Liver (tissue), 9 donors: ENCODE results near the gene GRB2. TPM values are rescaled to one million over a fixed set of nuclear protein-coding genes. Genes with fewer than 3 reads are reported as not detected.

ENCODE experiments used
- DNase-seq: peaks from one replicate; pipeline ENCODE4 v3.0.0-alpha.2; 2017; ENCODE audit warnings: low spot score
- H3K27ac ChIP-seq, 2 donors: one replicate each; pipeline ENCODE4 v1.7.0; 2013; ENCODE audit warnings: inconsistent platforms in 2 of 2, low read length in 2 of 2, control low read depth in 1 of 2, low read depth in 1 of 2, mild to moderate bottlenecking in 1 of 2
- H3K27me3 ChIP-seq, 4 donors: one replicate each; pipeline versions ENCODE4 v1.6.1 to v1.7.0; 2013; ENCODE audit warnings: low read length in 3 of 4, inconsistent platforms in 1 of 4, mild to moderate bottlenecking in 1 of 4, moderate library complexity in 1 of 4; ENCODE audit not compliant: control insufficient read depth in 4 of 4, insufficient read depth in 4 of 4
- H3K36me3 ChIP-seq, 4 donors: one replicate each; pipeline versions ENCODE4 v1.6.1 to v1.7.0; 2013; ENCODE audit warnings: low read length in 3 of 4, mild to moderate bottlenecking in 3 of 4, low read depth in 1 of 4, moderate library complexity in 1 of 4; ENCODE audit not compliant: control insufficient read depth in 4 of 4, insufficient read depth in 3 of 4
- H3K4me1 ChIP-seq, 4 donors: one replicate each; pipeline versions ENCODE4 v1.6.1 to v1.7.0; 2013; ENCODE audit warnings: low read length in 3 of 4, mild to moderate bottlenecking in 3 of 4, moderate library complexity in 1 of 4; ENCODE audit not compliant: control insufficient read depth in 4 of 4, insufficient read depth in 4 of 4
- H3K4me3 ChIP-seq, 3 donors: one replicate each; pipeline versions ENCODE4 v1.6.1 to v1.7.0; 2013; ENCODE audit warnings: low read length in 3 of 3, control low read depth in 1 of 3, low read depth in 1 of 3, mild to moderate bottlenecking in 1 of 3
- H3K9ac ChIP-seq, 2 donors: one replicate each; pipeline ENCODE4 v1.7.0; 2013; ENCODE audit warnings: low read length in 2 of 2, mild to moderate bottlenecking in 2 of 2, moderate library complexity in 2 of 2, control low read depth in 1 of 2, low read depth in 1 of 2
- H3K9me3 ChIP-seq, 4 donors: one replicate each; pipeline versions ENCODE4 v1.6.1 to v1.7.0; 2013; ENCODE audit warnings: low read length in 3 of 4; ENCODE audit not compliant: control insufficient read depth in 4 of 4
- EGR1 ChIP-seq, 2 donors: IDR thresholded peaks; 2 replicates each; pipeline ENCODE4 v1.6.1; 2016 to 2018; ENCODE audit warnings: antibody characterized with exemption in 2 of 2, low read depth in 2 of 2
- FOXA1 ChIP-seq: IDR thresholded peaks from 2 replicates; pipeline ENCODE4 v1.6.1; 2016; ENCODE audit warnings: antibody characterized with exemption
- FOXA2 ChIP-seq: IDR thresholded peaks from 2 replicates; pipeline ENCODE4 v1.6.1; 2016; ENCODE audit warnings: antibody characterized with exemption
- GABPA ChIP-seq, 2 donors: IDR thresholded peaks in 1 of 2; conservative IDR thresholded peaks in 1 of 2; 2 replicates each; pipeline ENCODE4 v1.6.1; 2016; ENCODE audit warnings: antibody characterized with exemption in 2 of 2, mild to moderate bottlenecking in 1 of 2, moderate library complexity in 1 of 2
- HNF4A ChIP-seq, 2 donors: conservative IDR thresholded peaks; 2 replicates each; pipeline ENCODE4 v1.6.1; 2016; ENCODE audit warnings: antibody characterized with exemption in 2 of 2, mild to moderate bottlenecking in 2 of 2
- HNF4G ChIP-seq: IDR thresholded peaks from 2 replicates; pipeline ENCODE4 v1.6.1; 2016; ENCODE audit warnings: antibody characterized with exemption
- JUND ChIP-seq, 2 donors: IDR thresholded peaks; 2 replicates each; pipeline ENCODE4 v1.6.1; 2016; ENCODE audit warnings: antibody characterized with exemption in 2 of 2
- NR2F2 ChIP-seq: IDR thresholded peaks from 2 replicates; pipeline ENCODE4 v1.6.1; 2016; ENCODE audit warnings: antibody characterized with exemption
- RAD21 ChIP-seq, 2 donors: IDR thresholded peaks; 2 replicates each; pipeline ENCODE4 v1.6.1; 2016; ENCODE audit warnings: antibody characterized with exemption in 2 of 2, mild to moderate bottlenecking in 2 of 2
- RXRA ChIP-seq, 2 donors: IDR thresholded peaks; 2 replicates each; pipeline ENCODE4 v1.6.1; 2017 to 2018; ENCODE audit warnings: antibody characterized with exemption in 2 of 2, mild to moderate bottlenecking in 1 of 2
- SP1 ChIP-seq: IDR thresholded peaks from 2 replicates; pipeline ENCODE4 v1.6.1; 2018; ENCODE audit warnings: antibody characterized with exemption, mild to moderate bottlenecking
- TAF1 ChIP-seq: conservative IDR thresholded peaks from 2 replicates; pipeline ENCODE4 v1.6.1; 2016; ENCODE audit warnings: antibody characterized with exemption, mild to moderate bottlenecking
- WGBS: extraction: QIAGEN DNeasy Blood & Tissue Kit; methylation state at CpG from one replicate; pipeline ENCODE4 v1.1.7; 2013; 5-methylcytosine and 5-hydroxymethylcytosine counted together
- polyA plus RNA-seq, 2 donors: library from polyadenylated mRNA; stranded (reverse) in 1 of 2; unstranded in 1 of 2; fragments of 200-250 nt in 1 of 2; fragments of >200 nt in 1 of 2; fragmentation: Nextera tagmentation in 1 of 2; extraction: Ambion mirVana in 1 of 2; gene quantifications; one replicate each; pipeline versions ENCODE4 v1.2.1 to v1.2.3, GENCODE V29; 2013 to 2015
- total RNA-seq, 2 donors: library from RNA; depleted of rRNA; stranded (reverse); fragments of >200 nt; gene quantifications; one replicate each; pipeline ENCODE4 v1.2.3, GENCODE V29; 2014
- TF ChIP-seq, protein P1 (sequence below): IDR thresholded peaks from 2 replicates; pipeline ENCODE4 v1.6.1; 2016; ENCODE audit warnings: antibody characterized with exemption, mild to moderate bottlenecking
- TF ChIP-seq, protein P2 (sequence below): IDR thresholded peaks from 2 replicates; pipeline ENCODE4 v1.6.1; 2016; ENCODE audit warnings: antibody characterized with exemption
- TF ChIP-seq, protein P3 (sequence below): fragments of 150-350 bp; IDR thresholded peaks from 2 replicates; pipeline ENCODE4 v1.5.1; 2017; ENCODE audit warnings: improper control_type of control experiment, low read depth, low read length; ENCODE audit not compliant: missing input control
- TF ChIP-seq, protein P4 (sequence below): IDR thresholded peaks from 2 replicates; pipeline ENCODE4 v1.6.1; 2016; ENCODE audit warnings: antibody characterized with exemption
- TF ChIP-seq, protein P5 (sequence below): IDR thresholded peaks from 2 replicates; pipeline ENCODE4 v1.6.1; 2016; ENCODE audit warnings: antibody characterized with exemption
- donor health status: healthy.
- donor health status: healthy.
- donor health status: healthy.
- donor health status: healthy.
- donor health status: healthy.

The GRB2 gene
- total and polyA plus RNA-seq, 4 donors = 36.0 to 91.8 (median 49.6) TPM

DNA sequence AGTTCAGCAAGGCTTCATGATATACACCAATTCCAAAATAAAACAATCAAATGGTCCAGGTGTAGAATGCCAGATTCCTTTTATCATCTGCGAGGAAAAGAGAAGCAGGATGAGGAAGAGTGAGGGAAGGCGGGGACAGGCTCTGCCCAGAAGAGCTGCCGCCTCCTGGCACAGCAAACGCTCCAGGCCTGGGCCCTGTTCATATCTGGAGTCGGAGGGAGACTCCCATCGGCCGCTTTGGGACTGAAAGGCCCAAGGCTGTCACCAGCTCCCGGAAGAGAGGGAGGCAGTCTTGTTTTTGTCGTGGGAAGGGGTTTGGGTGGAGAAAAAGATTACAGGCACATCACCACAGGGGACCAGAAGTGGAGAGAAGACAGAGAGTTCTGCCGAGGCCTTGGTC, 87.3 kb downstream of the GRB2 start (continued):
- TF ChIP-seq, protein P1, sequence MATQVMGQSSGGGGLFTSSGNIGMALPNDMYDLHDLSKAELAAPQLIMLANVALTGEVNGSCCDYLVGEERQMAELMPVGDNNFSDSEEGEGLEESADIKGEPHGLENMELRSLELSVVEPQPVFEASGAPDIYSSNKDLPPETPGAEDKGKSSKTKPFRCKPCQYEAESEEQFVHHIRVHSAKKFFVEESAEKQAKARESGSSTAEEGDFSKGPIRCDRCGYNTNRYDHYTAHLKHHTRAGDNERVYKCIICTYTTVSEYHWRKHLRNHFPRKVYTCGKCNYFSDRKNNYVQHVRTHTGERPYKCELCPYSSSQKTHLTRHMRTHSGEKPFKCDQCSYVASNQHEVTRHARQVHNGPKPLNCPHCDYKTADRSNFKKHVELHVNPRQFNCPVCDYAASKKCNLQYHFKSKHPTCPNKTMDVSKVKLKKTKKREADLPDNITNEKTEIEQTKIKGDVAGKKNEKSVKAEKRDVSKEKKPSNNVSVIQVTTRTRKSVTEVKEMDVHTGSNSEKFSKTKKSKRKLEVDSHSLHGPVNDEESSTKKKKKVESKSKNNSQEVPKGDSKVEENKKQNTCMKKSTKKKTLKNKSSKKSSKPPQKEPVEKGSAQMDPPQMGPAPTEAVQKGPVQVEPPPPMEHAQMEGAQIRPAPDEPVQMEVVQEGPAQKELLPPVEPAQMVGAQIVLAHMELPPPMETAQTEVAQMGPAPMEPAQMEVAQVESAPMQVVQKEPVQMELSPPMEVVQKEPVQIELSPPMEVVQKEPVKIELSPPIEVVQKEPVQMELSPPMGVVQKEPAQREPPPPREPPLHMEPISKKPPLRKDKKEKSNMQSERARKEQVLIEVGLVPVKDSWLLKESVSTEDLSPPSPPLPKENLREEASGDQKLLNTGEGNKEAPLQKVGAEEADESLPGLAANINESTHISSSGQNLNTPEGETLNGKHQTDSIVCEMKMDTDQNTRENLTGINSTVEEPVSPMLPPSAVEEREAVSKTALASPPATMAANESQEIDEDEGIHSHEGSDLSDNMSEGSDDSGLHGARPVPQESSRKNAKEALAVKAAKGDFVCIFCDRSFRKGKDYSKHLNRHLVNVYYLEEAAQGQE = no peak

DNA sequence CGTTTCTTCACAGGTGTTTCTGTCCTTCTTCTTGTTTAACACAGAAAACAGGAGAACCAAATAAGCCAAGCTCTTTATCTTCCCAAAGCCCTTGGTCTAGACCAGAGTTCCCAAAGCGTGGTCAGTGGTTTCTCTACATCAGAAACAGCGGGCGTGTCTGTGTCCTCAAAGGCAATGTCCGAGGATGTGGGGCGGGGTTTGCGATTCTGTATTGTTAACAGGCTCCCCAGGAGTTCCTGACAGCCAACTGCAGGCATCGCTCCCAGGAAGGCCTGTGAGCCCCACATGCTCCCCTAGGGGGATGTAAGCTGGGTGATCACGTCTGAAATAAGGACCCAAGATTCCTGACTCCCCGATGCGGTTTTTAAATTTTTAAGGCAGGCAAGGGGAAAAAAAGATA, 87.8 kb downstream of the GRB2 start:
- Histone ChIP-seq H3K36me3 (peaks cover 4 to 30% (median 10%) of the 10 kb centered on the region in 4 donors), H3K4me3 (no peak overlapping the region), H3K4me1 (peaks cover 0 to 12% (median 5%) of the 10 kb centered on the region in 4 donors), H3K27ac (no peak overlapping the region), H3K9ac (no peak overlapping the region), H3K27me3 (no peaks in the 10 kb centered on the region), H3K9me3 (no peaks in the 10 kb centered on the region)
- WGBS = 81% methylated on average over 11 of the region's 11 CpGs
- TF ChIP-seq, protein P2, sequence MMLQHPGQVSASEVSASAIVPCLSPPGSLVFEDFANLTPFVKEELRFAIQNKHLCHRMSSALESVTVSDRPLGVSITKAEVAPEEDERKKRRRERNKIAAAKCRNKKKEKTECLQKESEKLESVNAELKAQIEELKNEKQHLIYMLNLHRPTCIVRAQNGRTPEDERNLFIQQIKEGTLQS = no peak
- TF ChIP-seq JUND (IDR thresholded peaks at IDR 0.05) (no peak), RXRA (IDR thresholded peaks at IDR 0.05) (no peak), NR2F2 (no peak), GABPA (IDR thresholded peaks at IDR 0.05 in 1 of 2, conservative IDR thresholded peaks at IDR 0.05 in 1 of 2) (no peak), RAD21 (IDR thresholded peaks at IDR 0.05) (no peak), HNF4A (conservative IDR thresholded peaks at IDR 0.05) (no peak), HNF4G (no peak), EGR1 (IDR thresholded peaks at IDR 0.05; ENCODE audit: low read depth in 2 of 2) (no peak), FOXA2 (no peak), TAF1 (no peak)
- TF ChIP-seq, protein P3, sequence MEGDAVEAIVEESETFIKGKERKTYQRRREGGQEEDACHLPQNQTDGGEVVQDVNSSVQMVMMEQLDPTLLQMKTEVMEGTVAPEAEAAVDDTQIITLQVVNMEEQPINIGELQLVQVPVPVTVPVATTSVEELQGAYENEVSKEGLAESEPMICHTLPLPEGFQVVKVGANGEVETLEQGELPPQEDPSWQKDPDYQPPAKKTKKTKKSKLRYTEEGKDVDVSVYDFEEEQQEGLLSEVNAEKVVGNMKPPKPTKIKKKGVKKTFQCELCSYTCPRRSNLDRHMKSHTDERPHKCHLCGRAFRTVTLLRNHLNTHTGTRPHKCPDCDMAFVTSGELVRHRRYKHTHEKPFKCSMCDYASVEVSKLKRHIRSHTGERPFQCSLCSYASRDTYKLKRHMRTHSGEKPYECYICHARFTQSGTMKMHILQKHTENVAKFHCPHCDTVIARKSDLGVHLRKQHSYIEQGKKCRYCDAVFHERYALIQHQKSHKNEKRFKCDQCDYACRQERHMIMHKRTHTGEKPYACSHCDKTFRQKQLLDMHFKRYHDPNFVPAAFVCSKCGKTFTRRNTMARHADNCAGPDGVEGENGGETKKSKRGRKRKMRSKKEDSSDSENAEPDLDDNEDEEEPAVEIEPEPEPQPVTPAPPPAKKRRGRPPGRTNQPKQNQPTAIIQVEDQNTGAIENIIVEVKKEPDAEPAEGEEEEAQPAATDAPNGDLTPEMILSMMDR = no peak
- TF ChIP-seq, protein P4, sequence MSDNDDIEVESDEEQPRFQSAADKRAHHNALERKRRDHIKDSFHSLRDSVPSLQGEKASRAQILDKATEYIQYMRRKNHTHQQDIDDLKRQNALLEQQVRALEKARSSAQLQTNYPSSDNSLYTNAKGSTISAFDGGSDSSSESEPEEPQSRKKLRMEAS = no peak
- no peak for DNase-seq

DNA sequence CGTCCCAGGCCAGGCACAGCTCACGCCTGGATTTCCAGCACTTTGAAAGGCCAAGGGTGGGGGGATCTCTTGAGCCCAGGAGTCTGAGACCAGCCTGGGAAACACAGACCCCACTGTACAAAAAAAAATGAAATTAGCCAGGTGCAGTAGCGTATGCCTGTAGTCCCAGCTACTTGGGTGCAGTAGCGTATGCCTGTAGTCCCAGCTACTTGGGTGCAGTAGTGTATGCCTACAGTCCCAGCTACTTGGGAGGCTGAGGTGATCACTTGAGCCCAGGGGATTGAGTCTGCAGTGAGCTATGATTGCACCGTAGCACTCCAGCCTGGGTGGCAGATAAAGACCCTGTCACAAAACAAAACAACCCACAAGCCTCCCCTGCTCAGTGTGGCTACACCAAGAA, 89.2 kb downstream of the GRB2 start:
- WGBS = 89% methylated on average over 5 of the region's 5 CpGs
- H3K9ac ChIP-seq = no peak overlapping the region
- H3K9me3 ChIP-seq = no peaks in the 10 kb centered on the region
- DNase-seq = no peak
- H3K4me1 ChIP-seq = peaks cover 0 to 12% (median 5%) of the 10 kb centered on the region in 4 donors
- TF ChIP-seq SP1 = no peak
- no peak for TF ChIP-seq TAF1
- TF ChIP-seq, protein P5, sequence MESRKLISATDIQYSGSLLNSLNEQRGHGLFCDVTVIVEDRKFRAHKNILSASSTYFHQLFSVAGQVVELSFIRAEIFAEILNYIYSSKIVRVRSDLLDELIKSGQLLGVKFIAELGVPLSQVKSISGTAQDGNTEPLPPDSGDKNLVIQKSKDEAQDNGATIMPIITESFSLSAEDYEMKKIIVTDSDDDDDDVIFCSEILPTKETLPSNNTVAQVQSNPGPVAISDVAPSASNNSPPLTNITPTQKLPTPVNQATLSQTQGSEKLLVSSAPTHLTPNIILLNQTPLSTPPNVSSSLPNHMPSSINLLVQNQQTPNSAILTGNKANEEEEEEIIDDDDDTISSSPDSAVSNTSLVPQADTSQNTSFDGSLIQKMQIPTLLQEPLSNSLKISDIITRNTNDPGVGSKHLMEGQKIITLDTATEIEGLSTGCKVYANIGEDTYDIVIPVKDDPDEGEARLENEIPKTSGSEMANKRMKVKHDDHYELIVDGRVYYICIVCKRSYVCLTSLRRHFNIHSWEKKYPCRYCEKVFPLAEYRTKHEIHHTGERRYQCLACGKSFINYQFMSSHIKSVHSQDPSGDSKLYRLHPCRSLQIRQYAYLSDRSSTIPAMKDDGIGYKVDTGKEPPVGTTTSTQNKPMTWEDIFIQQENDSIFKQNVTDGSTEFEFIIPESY = no peak
- TF ChIP-seq FOXA1 = no peak
- no peak for TF ChIP-seq FOXA2
- H3K4me3 ChIP-seq = no peak overlapping the region
- no peaks in the 10 kb centered on the region for H3K27me3 ChIP-seq
- peaks cover 1 to 24% (median 10%) of the 10 kb centered on the region in 4 donors for H3K36me3 ChIP-seq
- no peak overlapping the region for H3K27ac ChIP-seq
